ENCODE measurements around the gene PACC1.
"Not testable (repeated sequence)": the region's sequence is repeated elsewhere in the genome, so short reads cannot be mapped to it uniquely, and the experiment has no call there.

The PACC1 gene

GRCh38 chr1:212321031-212321430 is 93.7 kb downstream of the PACC1 start:
- not testable (repeated sequence) for H3K9me3 ChIP-seq (ENCODE audit: control insufficient read depth, insufficient read depth, low read depth, low read length); H3K27ac ChIP-seq (ENCODE audit: low read depth, low read length); H3K4me3 ChIP-seq (ENCODE audit: low read depth, low read length); H3K27me3 ChIP-seq (ENCODE audit: control insufficient read depth, insufficient read depth, low read length); H3K4me1 ChIP-seq (ENCODE audit: control insufficient read depth, insufficient read depth, low read length); H3K9ac ChIP-seq (ENCODE audit: low read length); H3K36me3 ChIP-seq (ENCODE audit: control insufficient read depth, insufficient read depth, low read length)

- no peak overlapping the region for H3K27ac ChIP-seq (ENCODE audit: low read depth, low read length)
- no peak overlapping the region for H3K4me3 ChIP-seq (ENCODE audit: low read depth, low read length)
- H3K27me3 ChIP-seq (ENCODE audit: control insufficient read depth, insufficient read depth, low read length) = no peaks in the 10 kb centered on the region
- peaks cover 4% of the 10 kb centered on the region; the same call in 1 of the 2 replicates for H3K9me3 ChIP-seq (ENCODE audit: control insufficient read depth, insufficient read depth, low read depth, low read length)
- peaks cover 14% of the 10 kb centered on the region for H3K4me1 ChIP-seq (ENCODE audit: control insufficient read depth, insufficient read depth, low read length)
- H3K36me3 ChIP-seq (ENCODE audit: control insufficient read depth, insufficient read depth, low read length) = no peaks in the 10 kb centered on the region
- H3K9ac ChIP-seq (ENCODE audit: low read length) = no peak overlapping the region
Observed at GRCh38 chr1:212317916-212318315, 96.8 kb downstream of the PACC1 start.

- H3K27me3 ChIP-seq (ENCODE audit: control insufficient read depth, insufficient read depth, low read length) = no peaks in the 10 kb centered on the region
- no peaks in the 10 kb centered on the region for H3K36me3 ChIP-seq (ENCODE audit: control insufficient read depth, insufficient read depth, low read length)
- H3K9ac ChIP-seq (ENCODE audit: low read length) = no peak overlapping the region
- no peak overlapping the region for H3K4me3 ChIP-seq (ENCODE audit: low read depth, low read length)
- peaks cover 4% of the 10 kb centered on the region; the same call in 1 of the 2 replicates for H3K9me3 ChIP-seq (ENCODE audit: control insufficient read depth, insufficient read depth, low read depth, low read length)
- H3K4me1 ChIP-seq (ENCODE audit: control insufficient read depth, insufficient read depth, low read length) = peaks cover 14% of the 10 kb centered on the region
- no peak overlapping the region for H3K27ac ChIP-seq (ENCODE audit: low read depth, low read length)
Observed at GRCh38 chr1:212315907-212316306, 98.8 kb downstream of the PACC1 start.

- H3K4me3 ChIP-seq (ENCODE audit: low read depth, low read length) = no peak overlapping the region
- H3K4me1 ChIP-seq (ENCODE audit: control insufficient read depth, insufficient read depth, low read length) = peaks cover 19% of the 10 kb centered on the region
- no peak overlapping the region for H3K9ac ChIP-seq (ENCODE audit: low read length)
- H3K9me3 ChIP-seq (ENCODE audit: control insufficient read depth, insufficient read depth, low read depth, low read length) = peaks cover 4% of the 10 kb centered on the region; the same call in 1 of the 2 replicates
- no peak overlapping the region; the same call in 1 of the 2 replicates for H3K27ac ChIP-seq (ENCODE audit: low read depth, low read length)
- no peaks in the 10 kb centered on the region for H3K36me3 ChIP-seq (ENCODE audit: control insufficient read depth, insufficient read depth, low read length)
- H3K27me3 ChIP-seq (ENCODE audit: control insufficient read depth, insufficient read depth, low read length) = no peaks in the 10 kb centered on the region
Observed at GRCh38 chr1:212315184-212315583, 99.5 kb downstream of the PACC1 start.
